HCT116 (cell line): ENCODE data around the gene SNRNP25. TPM values are rescaled to one million over a fixed set of nuclear protein-coding genes. Genes with fewer than 3 reads are reported as not detected.

ENCODE experiments used
- ATAC-seq: fragments of 200-7000 bp; cut with Tn5 transposase; 2 replicates; pipeline ENCODE4 v1.9.1; 2020; ENCODE audit warnings: mild to moderate bottlenecking, moderate library complexity
- BruUV-seq: library from RNA; stranded (reverse); fragments of 400-500 nt; replicated peaks from 2 replicates; lab custom pipeline; 2021; lab: Mats Ljungman, UMichigan
- CTCF ChIA-PET: fragments of 300-600 bp; sonication (Branson Sonifier 250); formaldehyde crosslinking; loops from one replicate; lab custom pipeline; 2021; ENCODE audit warnings: antibody characterized with exemption; lab: Charles Lee
- POLR2A ChIA-PET: fragments of 300-600, 350-600 bp; sonication (Branson Sonifier 250); formaldehyde crosslinking; loops from one replicate; lab custom pipeline; 2021; ENCODE audit warnings: antibody characterized with exemption; lab: Charles Lee
- RAD21 ChIA-PET, 2 experiments: fragments of 300-600 bp; sonication (Branson Sonifier 250); formaldehyde crosslinking; loops; one replicate each; lab custom pipeline; 2023; ENCODE audit warnings: low total read pairs in 2 of 2; ENCODE audit not compliant: uncharacterized antibody in 2 of 2, unreplicated experiment in 2 of 2, low non-redundant PET in 1 of 2; lab: Charles Lee
- DNase-seq: peaks from one replicate; pipeline ENCODE4 v3.0.0-alpha.2; 2010; ENCODE audit warnings: low read depth, low spot score
- H2AFZ ChIP-seq: fragments of 200-600 bp; shearing (Covaris generic), sonication (generic); 2 replicates; pipeline ENCODE4 v1.6.1; 2017; ENCODE audit warnings: low read depth, mixed run types, mixed read lengths, antibody characterized with exemption, low read length; ENCODE audit not compliant: poor library complexity, severe bottlenecking
- H3K27ac ChIP-seq: 2 replicates; pipeline ENCODE4 v1.5.1; 2012; ENCODE audit warnings: low read depth, low read length
- H3K27me3 ChIP-seq: fragments of 200-600 bp; sonication (generic); 2 replicates; pipeline ENCODE4 v1.6.1; 2016; ENCODE audit warnings: mixed run types, low read length, mixed read lengths; ENCODE audit not compliant: insufficient read depth
- H3K36me3 ChIP-seq, 2 experiments: fragments of 200-500 bp in 1 of 2; fragments of 200-600 bp in 1 of 2; sonication (Bioruptor generic) in 1 of 2; sonication (generic) in 1 of 2; 2 replicates each; pipeline versions ENCODE4 v1.5.1 to v1.6.1; 2014 to 2016; ENCODE audit warnings: low read length in 2 of 2, inconsistent platforms in 1 of 2, mixed read lengths in 1 of 2, mixed run types in 1 of 2; ENCODE audit not compliant: insufficient read depth in 2 of 2, control insufficient read depth in 1 of 2
- H3K4me1 ChIP-seq, 2 experiments: fragments of 200-600 bp in 1 of 2; sonication (generic) in 1 of 2; 2 replicates each; pipeline versions ENCODE4 v1.5.1 to v1.6.1; 2012 to 2017; ENCODE audit warnings: low read length in 2 of 2, inconsistent platforms in 1 of 2, mild to moderate bottlenecking in 1 of 2, mixed read lengths in 1 of 2, mixed run types in 1 of 2, moderate library complexity in 1 of 2; ENCODE audit not compliant: insufficient read depth in 2 of 2, control insufficient read depth in 1 of 2
- H3K4me2 ChIP-seq: fragments of 200-600 bp; sonication (generic); 2 replicates; pipeline ENCODE4 v1.6.1; 2017; ENCODE audit warnings: mixed run types, low read length, mixed read lengths
- H3K4me3 ChIP-seq, 2 experiments: fragments of 200-600 bp in 1 of 2; sonication (generic) in 1 of 2; replicated peaks in 1 of 2; 2 replicates each; pipeline ENCODE4 v1.5.1; 2011 to 2016; ENCODE audit warnings: low read length in 2 of 2, control low read depth in 1 of 2, low read depth in 1 of 2, mild to moderate bottlenecking in 1 of 2, mixed read lengths in 1 of 2, mixed run types in 1 of 2
- H3K79me2 ChIP-seq: fragments of 200-600 bp; sonication (generic); 2 replicates; pipeline ENCODE4 v1.6.1; 2017; ENCODE audit warnings: mild to moderate bottlenecking, mixed run types, low read length, moderate library complexity, mixed read lengths; ENCODE audit not compliant: insufficient read depth
- H3K9ac ChIP-seq: fragments of 200-600 bp; sonication (generic); 2 replicates; pipeline ENCODE4 v1.6.1; 2016; ENCODE audit warnings: low read length, mixed read lengths
- H3K9me2 ChIP-seq: fragments of 200-600 bp; sonication (generic), shearing (Covaris generic); 2 replicates; pipeline ENCODE4 v1.6.1; 2017; ENCODE audit warnings: mixed run types, mild to moderate bottlenecking, moderate library complexity; ENCODE audit not compliant: insufficient read depth
- H3K9me3 ChIP-seq, 2 experiments: fragments of 200-500 bp in 1 of 2; fragments of 200-600 bp in 1 of 2; sonication (Bioruptor generic) in 1 of 2; sonication (generic) in 1 of 2; 2 replicates each; pipeline ENCODE4 v1.6.1; 2014 to 2017; ENCODE audit warnings: low read length in 2 of 2, mixed read lengths in 2 of 2, inconsistent platforms in 1 of 2, low read depth in 1 of 2, mild to moderate bottlenecking in 1 of 2, mixed run types in 1 of 2, moderate library complexity in 1 of 2; ENCODE audit not compliant: control insufficient read depth in 1 of 2, insufficient read depth in 1 of 2
- H4K20me1 ChIP-seq: fragments of 200-600 bp; sonication (generic), shearing (Covaris generic); 2 replicates; pipeline ENCODE4 v1.6.1; 2017; ENCODE audit warnings: mixed run types, mild to moderate bottlenecking, moderate library complexity; ENCODE audit not compliant: insufficient read depth
- CBX3 ChIP-seq: IDR thresholded peaks from 2 replicates; pipeline ENCODE4 v1.6.1; 2012; ENCODE audit warnings: low read depth
- CEBPB ChIP-seq: IDR thresholded peaks from 2 replicates; pipeline ENCODE4 v1.6.1; 2012; ENCODE audit warnings: low read depth
- FOSL1 ChIP-seq: IDR thresholded peaks from 2 replicates; pipeline ENCODE4 v1.6.1; 2012; ENCODE audit warnings: low read depth
- JUND ChIP-seq: IDR thresholded peaks from 2 replicates; pipeline ENCODE4 v1.6.1; 2012
- MAX ChIP-seq: IDR thresholded peaks from 2 replicates; pipeline ENCODE4 v1.6.1; 2012
- TCF7L2 ChIP-seq: IDR thresholded peaks from 2 replicates; pipeline ENCODE4 v1.7.0; 2011; ENCODE audit warnings: borderline replicate concordance, inconsistent platforms; ENCODE audit not compliant: insufficient read depth, insufficient read length; ENCODE audit errors: extremely low read depth
- YY1 ChIP-seq: IDR thresholded peaks from 2 replicates; pipeline ENCODE4 v1.6.1; 2011; ENCODE audit warnings: low read length, low read depth, moderate library complexity, mild to moderate bottlenecking; ENCODE audit not compliant: insufficient replicate concordance; ENCODE audit errors: extremely low read depth
- ZBTB33 ChIP-seq: IDR thresholded peaks from 2 replicates; pipeline ENCODE4 v1.6.1; 2011; ENCODE audit warnings: mild to moderate bottlenecking, low read length, moderate library complexity; ENCODE audit not compliant: insufficient replicate concordance; ENCODE audit errors: extremely low read depth
- ZFX ChIP-seq: fragments of 450-650 bp; IDR thresholded peaks from 2 replicates; pipeline ENCODE4 v1.6.1; 2017
- ZNF274 ChIP-seq: fragments of 200-500 bp; sonication (Bioruptor generic); IDR thresholded peaks from 2 replicates; pipeline ENCODE4 v1.6.1; 2014; ENCODE audit warnings: mild to moderate bottlenecking, low read depth, low read length, inconsistent platforms
- intact Hi-C: fragments of 100-400 bp; cut with micrococcal nuclease; formaldehyde crosslinking; loops from 2 replicates; pipeline ENCODE4 v1.10.0; 2022
- total RNA-seq: library from RNA; stranded (reverse); gene quantifications from one replicate; pipeline ENCODE4 v1.2.1, GENCODE V29; 2021; ENCODE audit not compliant: unreplicated experiment

SNRNP25 gene
- total RNA-seq, 1 experiment from 2014 or later: 24.5 TPM

- H3K36me3 ChIP-seq: no peaks in the 10 kb centered on the region
- TF ChIP-seq ZFX (no peak), ZBTB33 (no peak), CBX3 (no peak), ZNF274 (no peak), CEBPB (no peak), YY1 (no peak), JUND (no peak), TCF7L2 (no peak), MAX (no peak), FOSL1 (no peak)
- H3K9me3 ChIP-seq: no peaks in the 10 kb centered on the region
- no peaks in the 10 kb centered on the region for H3K9me2 ChIP-seq
- no peak overlapping the region for H3K27ac ChIP-seq
- POLR2A ChIA-PET: no interaction called here
- intact Hi-C loops: no loop called here
- H4K20me1 ChIP-seq: no peaks in the 10 kb centered on the region
- no peak overlapping the region for H2AFZ ChIP-seq
- CTCF ChIA-PET: no interaction called here
- ATAC-seq (no peak), DNase-seq (no peak)
- no peaks in the 10 kb centered on the region for H3K27me3 ChIP-seq
- BruUV-seq: no TSS peak
- H3K79me2 ChIP-seq: 0 out of 2 replicates have a peak, but pooled peaks cover 4% of the 10 kb centered on the region
- no peak overlapping the region for H3K4me3 ChIP-seq
- no peak overlapping the region for H3K4me2 ChIP-seq
- RAD21 ChIA-PET: no interaction called here
- H3K4me1 ChIP-seq: peaks cover 0 to 4% of the 10 kb centered on the region in 2 experiments; a peak in 1 of 4 replicates
- H3K9ac ChIP-seq: no peak overlapping the region
Measured at GRCh38 chr16:83060-83603, 29.5 kb downstream of the SNRNP25 start.
